A549 (cell line): ENCODE data around the gene PAPPA. TPM values are rescaled to one million over a fixed set of nuclear protein-coding genes. Genes with fewer than 3 reads are reported as not detected.

ENCODE experiments used
- ATAC-seq, 2 experiments: fragments of 200-7000 bp in 1 of 2; fragments of >200 bp in 1 of 2; cut with Nextera tagmentation in 1 of 2; cut with Tn5 transposase in 1 of 2; 3 replicates each; pipeline versions ENCODE4 v1.8.0 to v1.9.1; 2018 to 2020; ENCODE audit warnings: mild to moderate bottlenecking in 1 of 2, moderate library complexity in 1 of 2
- CTCF ChIA-PET: fragments of 300-600 bp; sonication (Branson Sonifier 250); formaldehyde crosslinking; extraction: SDS; loops from one replicate; lab custom pipeline; 2021; ENCODE audit warnings: antibody characterized with exemption, inconsistent platforms; lab: Yijun Ruan, JAX
- POLR2A ChIA-PET: fragments of 350-600 bp; formaldehyde crosslinking; extraction: SDS; loops from one replicate; lab custom pipeline; 2021; ENCODE audit warnings: antibody characterized with exemption, inconsistent platforms; lab: Yijun Ruan, JAX
- DNase-seq, 2 experiments: peaks; one replicate each; pipeline versions ENCODE4 v3.0.0 to v3.0.0-alpha.2; 2011 to 2016; ENCODE audit warnings: low read depth in 1 of 2, low spot score in 1 of 2
- FAIRE-seq: peaks from 2 replicates; lab custom pipeline; 2011; peaks lifted over from hg19 to GRCh38; lab: Jason Lieb, UNC
- H3K27ac ChIP-seq, 2 experiments: fragments of >200 bp; sonication (Bioruptor Twin); formaldehyde crosslinking; 3 replicates each; pipeline ENCODE4 v1.5.1; 2016 to 2017
- H3K4me1 ChIP-seq: fragments of >200 bp; sonication (Bioruptor Twin); formaldehyde crosslinking; 3 replicates; pipeline ENCODE4 v1.6.1; 2016
- H3K4me2 ChIP-seq: fragments of >200 bp; sonication (Bioruptor Twin); formaldehyde crosslinking; 3 replicates; pipeline ENCODE4 v1.6.1; 2016
- H3K4me3 ChIP-seq: fragments of >200 bp; sonication (Bioruptor Twin); formaldehyde crosslinking; 3 replicates; pipeline ENCODE4 v1.5.1; 2016
- H3K9me3 ChIP-seq: fragments of >200 bp; sonication (Bioruptor Twin); formaldehyde crosslinking; 3 replicates; pipeline ENCODE4 v1.6.1; 2016
- ATOH8 ChIP-seq: fragments of 250-450 bp; sonication (Bioruptor Pico); IDR thresholded peaks from 2 replicates; pipeline ENCODE4 v1.5.0; 2020; ENCODE audit warnings: low read depth, mild to moderate bottlenecking, moderate library complexity
- CBX2 ChIP-seq: fragments of 200-600 bp; sonication (generic); IDR thresholded peaks from 2 replicates; pipeline ENCODE4 v1.6.1; 2016; ENCODE audit warnings: low read depth, mild to moderate bottlenecking, borderline replicate concordance
- CBX8 ChIP-seq: fragments of 200-600 bp; sonication (generic); IDR thresholded peaks from 2 replicates; pipeline ENCODE4 v1.6.1; 2016
- CEBPB ChIP-seq, 2 experiments: fragments of >200 bp in 1 of 2; sonication (Bioruptor Twin) in 1 of 2; formaldehyde crosslinking in 1 of 2; IDR thresholded peaks; 2 replicates each; pipeline ENCODE4 v1.6.1; 2012 to 2016
- CHD4 ChIP-seq: fragments of 200-600 bp; sonication (generic); IDR thresholded peaks from 2 replicates; pipeline ENCODE4 v1.6.1; 2016; ENCODE audit warnings: antibody characterized with exemption, mild to moderate bottlenecking, borderline replicate concordance
- CTCF ChIP-seq: fragments of >200 bp; sonication (Bioruptor Twin); formaldehyde crosslinking; IDR thresholded peaks from 3 replicates; pipeline ENCODE4 v1.5.1; 2016
- EHF ChIP-seq: fragments of 250-450 bp; sonication (Bioruptor Pico); IDR thresholded peaks from 2 replicates; pipeline ENCODE4 v1.5.0; 2020; ENCODE audit warnings: mild to moderate bottlenecking
- EHMT2 ChIP-seq: fragments of 200-600 bp; sonication (generic); IDR thresholded peaks from 2 replicates; pipeline ENCODE4 v1.6.1; 2016; ENCODE audit warnings: antibody characterized with exemption, low read depth, mild to moderate bottlenecking, moderate library complexity
- ELK1 ChIP-seq: fragments of 150-350 bp; IDR thresholded peaks from 2 replicates; pipeline ENCODE4 v1.6.1; 2014; ENCODE audit warnings: low read depth, mild to moderate bottlenecking, low read length
- ESRRA ChIP-seq: fragments of 150-350 bp; IDR thresholded peaks from 2 replicates; pipeline ENCODE4 v1.6.1; 2014; ENCODE audit warnings: mild to moderate bottlenecking, low read length, borderline replicate concordance
- FOSB ChIP-seq: fragments of 250-450 bp; sonication (Bioruptor Pico); IDR thresholded peaks from 2 replicates; pipeline ENCODE4 v1.5.0; 2020; ENCODE audit warnings: mild to moderate bottlenecking, moderate library complexity
- HDAC2 ChIP-seq: fragments of 200-600 bp; sonication (generic); IDR thresholded peaks from 2 replicates; pipeline ENCODE4 v1.6.1; 2016
- HOXA7 ChIP-seq: fragments of 250-450 bp; sonication (Bioruptor Pico); IDR thresholded peaks from 2 replicates; pipeline ENCODE4 v1.5.0; 2020; ENCODE audit warnings: mild to moderate bottlenecking, moderate library complexity
- HOXB13 ChIP-seq: fragments of 250-450 bp; sonication (Bioruptor Pico); IDR thresholded peaks from 2 replicates; pipeline ENCODE4 v1.5.0; 2020; ENCODE audit warnings: low read depth, mild to moderate bottlenecking, moderate library complexity
- HOXB5 ChIP-seq: fragments of 250-450 bp; sonication (Bioruptor Pico); IDR thresholded peaks from 2 replicates; pipeline ENCODE4 v1.5.0; 2020; ENCODE audit warnings: mild to moderate bottlenecking, moderate library complexity
- JUN ChIP-seq, 2 experiments: fragments of >200 bp; sonication (Bioruptor Twin); formaldehyde crosslinking; IDR thresholded peaks; 2 replicates in 1 of 2; 3 replicates in 1 of 2; pipeline ENCODE4 v1.6.1; 2016 to 2017
- JUNB ChIP-seq: fragments of >200 bp; sonication (Bioruptor Twin); formaldehyde crosslinking; IDR thresholded peaks from 2 replicates; pipeline ENCODE4 v1.6.1; 2016
- KDM5A ChIP-seq: fragments of 200-600 bp; sonication (generic); IDR thresholded peaks from 2 replicates; pipeline ENCODE4 v1.6.1; 2016; ENCODE audit warnings: antibody characterized with exemption, mild to moderate bottlenecking
- MAFK ChIP-seq: fragments of 450-650 bp; IDR thresholded peaks from 2 replicates; pipeline ENCODE4 v1.6.1; 2014; ENCODE audit not compliant: partially characterized antibody
- MYC ChIP-seq: IDR thresholded peaks from 2 replicates; pipeline ENCODE4 v1.6.1; 2012; ENCODE audit warnings: mild to moderate bottlenecking, inconsistent platforms, low read length, improper control_type of control experiment, borderline replicate concordance
- NFE2L2 ChIP-seq: fragments of 150-350 bp; conservative IDR thresholded peaks from 2 replicates; pipeline ENCODE4 v1.6.1; 2014; ENCODE audit warnings: low read length
- NPAS2 ChIP-seq: fragments of 250-450 bp; sonication (Bioruptor Pico); IDR thresholded peaks from 2 replicates; pipeline ENCODE4 v1.8.0; 2022; ENCODE audit warnings: mild to moderate bottlenecking, moderate library complexity, borderline replicate concordance
- PHF8 ChIP-seq: fragments of 200-600 bp; sonication (generic); IDR thresholded peaks from 2 replicates; pipeline ENCODE4 v1.6.1; 2016; ENCODE audit warnings: low read depth, mild to moderate bottlenecking, antibody characterized with exemption, moderate library complexity, borderline replicate concordance
- POLR2A ChIP-seq: IDR thresholded peaks from 2 replicates; pipeline ENCODE4 v1.6.1; 2012; ENCODE audit warnings: mild to moderate bottlenecking, low read length
- RNF2 ChIP-seq: fragments of 200-600 bp; sonication (generic); IDR thresholded peaks from 2 replicates; pipeline ENCODE4 v1.6.1; 2016; ENCODE audit warnings: low read depth, mild to moderate bottlenecking, antibody characterized with exemption, moderate library complexity, borderline replicate concordance
- SMC3 ChIP-seq: fragments of >200 bp; sonication (Bioruptor Twin); formaldehyde crosslinking; IDR thresholded peaks from 3 replicates; pipeline ENCODE4 v1.6.1; 2018; ENCODE audit warnings: inconsistent platforms
- SREBF2 ChIP-seq: fragments of 450-650 bp; IDR thresholded peaks from 2 replicates; pipeline ENCODE4 v1.6.1; 2014; ENCODE audit warnings: mild to moderate bottlenecking, moderate library complexity
- TFCP2L1 ChIP-seq: fragments of 250-450 bp; sonication (Bioruptor Pico); IDR thresholded peaks from 2 replicates; pipeline ENCODE4 v1.5.0; 2021; ENCODE audit warnings: mild to moderate bottlenecking
- TP53 ChIP-seq: fragments of 250-450 bp; sonication (Bioruptor Pico); IDR thresholded peaks from 2 replicates; pipeline ENCODE4 v1.5.0; 2021; ENCODE audit warnings: mild to moderate bottlenecking, moderate library complexity
- ZFP36 ChIP-seq: fragments of 450-650 bp; IDR thresholded peaks from 2 replicates; pipeline ENCODE4 v1.6.1; 2014; ENCODE audit warnings: borderline replicate concordance; ENCODE audit not compliant: partially characterized antibody
- ZNF302 ChIP-seq: fragments of 250-450 bp; sonication (Bioruptor Pico); IDR thresholded peaks from 2 replicates; pipeline ENCODE4 v1.9.0; 2021; ENCODE audit warnings: inconsistent platforms, mild to moderate bottlenecking, moderate library complexity
- WGBS: methylation state at CpG from one replicate; pipeline ENCODE4 v1.1.6; 2017; ENCODE audit errors: missing lambda C conversion rate; 5-methylcytosine and 5-hydroxymethylcytosine counted together
- polyA plus RNA-seq, 4 experiments: library from polyadenylated mRNA; depleted of rRNA in 3 of 4; stranded (reverse); fragments of >200 nt; fragmentation: RNase III in 1 of 4; extraction: RNeasy Plus Mini Kit Qiagen cat#74134 plus additional on column Dnase treatment in 1 of 4; gene quantifications; 2 replicates in 3 of 4; 3 replicates in 1 of 4; pipeline ENCODE4 v1.2.3, GENCODE V29; 2011 to 2017
- TF ChIP-seq, protein P1 (sequence below): fragments of >200 bp; sonication (Bioruptor Twin); formaldehyde crosslinking; IDR thresholded peaks from 3 replicates; pipeline ENCODE4 v1.6.1; 2016
- TF ChIP-seq, protein P2 (sequence below): fragments of 250-450 bp; sonication (Bioruptor Pico); IDR thresholded peaks from 2 replicates; pipeline ENCODE4 v1.5.0; 2021; ENCODE audit warnings: mild to moderate bottlenecking, moderate library complexity, borderline replicate concordance

The PAPPA gene
- polyA plus RNA-seq, 2 of the 4 experiments (the other 2 are of a cell fraction): 40.0 to 127 TPM

DNA sequence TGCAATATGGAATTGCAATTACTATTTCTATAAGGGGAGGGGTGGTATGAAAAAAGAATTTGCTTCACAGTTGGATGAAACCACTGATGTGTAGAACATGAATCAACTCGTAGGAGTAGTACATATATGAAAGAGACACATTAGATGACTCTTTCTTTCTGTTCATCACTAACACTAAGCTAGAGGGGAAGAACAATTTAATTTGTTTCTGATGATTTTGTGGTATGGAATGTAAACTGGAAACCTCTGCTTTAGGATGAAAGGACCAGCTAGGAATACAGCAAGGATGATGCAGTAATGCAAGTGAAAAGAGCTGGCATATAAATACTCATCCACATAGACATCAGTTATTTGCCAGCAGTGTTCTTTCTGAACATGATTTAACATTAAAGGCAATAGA, 113.4 kb downstream of the PAPPA start:
- 59% methylated on average over 1 of the region's 1 CpG for WGBS
- Histone ChIP-seq H3K4me3 (no peak overlapping the region), H3K9me3 (no peaks in the 10 kb centered on the region), H3K27ac (no peak overlapping the region), H3K4me1 (peaks cover 87% of the 10 kb centered on the region), H3K4me2 (no peak overlapping the region)
- ATAC-seq (no peak), DNase-seq (no peak), FAIRE-seq (no peak)
- ChIA-PET POLR2A (no interaction called here), CTCF (interaction anchor here (1.2 kb wide), 1 partner anchor 673 kb away, joined by 4 read pairs; no protein-coding TSS in a partner anchor)
- no peak for TF ChIP-seq NFE2L2
- no peak for TF ChIP-seq HOXB5 (CRISPR knock-in tag)
- TF ChIP-seq HDAC2: no peak
- TF ChIP-seq POLR2A: no peak
- TF ChIP-seq NPAS2: no peak
- no peak for TF ChIP-seq ZFP36
- TF ChIP-seq MAFK: no peak
- no peak for TF ChIP-seq CTCF
- TF ChIP-seq EHF (CRISPR knock-in tag): no peak
- TF ChIP-seq JUN (IDR thresholded peaks at IDR 0.05): no peak
- TF ChIP-seq ATOH8 (CRISPR knock-in tag): no peak
- no peak for TF ChIP-seq MYC
- no peak for TF ChIP-seq RNF2
- no peak for TF ChIP-seq SREBF2
- TF ChIP-seq ZNF302 (CRISPR knock-in tag): no peak
- no peak for TF ChIP-seq CEBPB (IDR thresholded peaks at IDR 0.05)

DNA sequence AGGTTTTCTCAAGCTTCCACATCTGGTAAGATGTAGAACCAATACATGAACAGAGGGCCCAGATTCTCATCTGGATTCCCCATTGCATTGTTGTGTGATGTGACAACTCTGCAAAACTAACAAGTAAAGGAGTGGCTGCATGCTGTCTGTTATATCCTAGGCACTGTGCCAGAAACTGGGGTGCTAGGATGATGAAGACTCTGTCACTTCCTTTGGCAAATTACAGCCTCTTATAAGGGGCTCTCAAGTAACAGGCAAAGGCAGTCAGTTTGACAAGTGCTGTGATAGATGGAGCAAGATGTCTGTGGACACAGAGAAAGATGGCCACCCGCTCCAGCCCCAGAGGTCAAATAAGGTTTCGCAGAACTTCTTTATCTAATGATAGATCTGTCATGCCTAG, 115.7 kb downstream of the PAPPA start:
- Histone ChIP-seq H3K27ac (peak overlapping the region in 1 of 2 experiments; percentile 29; a peak in 3 of 6 replicates), H3K4me1 (peaks cover 90% of the 10 kb centered on the region), H3K4me2 (no peak overlapping the region), H3K4me3 (no peak overlapping the region), H3K9me3 (no peaks in the 10 kb centered on the region)
- DNase-seq (no peak), ATAC-seq (no peak), FAIRE-seq (no peak)
- TF ChIP-seq JUNB (no peak), EHMT2 (no peak), FOSB (CRISPR knock-in tag) (no peak), MAFK (no peak), CBX2 (no peak), KDM5A (no peak), CHD4 (no peak), ESRRA (no peak), CBX8 (no peak), POLR2A (no peak), SMC3 (no peak), SREBF2 (no peak), ELK1 (no peak), TFCP2L1 (CRISPR knock-in tag) (no peak), TP53 (CRISPR knock-in tag) (no peak), HOXB13 (CRISPR knock-in tag) (no peak), PHF8 (no peak), HOXA7 (CRISPR knock-in tag) (no peak)
- TF ChIP-seq, protein P1, sequence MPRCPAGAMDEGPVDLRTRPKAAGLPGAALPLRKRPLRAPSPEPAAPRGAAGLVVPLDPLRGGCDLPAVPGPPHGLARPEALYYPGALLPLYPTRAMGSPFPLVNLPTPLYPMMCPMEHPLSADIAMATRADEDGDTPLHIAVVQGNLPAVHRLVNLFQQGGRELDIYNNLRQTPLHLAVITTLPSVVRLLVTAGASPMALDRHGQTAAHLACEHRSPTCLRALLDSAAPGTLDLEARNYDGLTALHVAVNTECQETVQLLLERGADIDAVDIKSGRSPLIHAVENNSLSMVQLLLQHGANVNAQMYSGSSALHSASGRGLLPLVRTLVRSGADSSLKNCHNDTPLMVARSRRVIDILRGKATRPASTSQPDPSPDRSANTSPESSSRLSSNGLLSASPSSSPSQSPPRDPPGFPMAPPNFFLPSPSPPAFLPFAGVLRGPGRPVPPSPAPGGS: no peak
- TF ChIP-seq, protein P2, sequence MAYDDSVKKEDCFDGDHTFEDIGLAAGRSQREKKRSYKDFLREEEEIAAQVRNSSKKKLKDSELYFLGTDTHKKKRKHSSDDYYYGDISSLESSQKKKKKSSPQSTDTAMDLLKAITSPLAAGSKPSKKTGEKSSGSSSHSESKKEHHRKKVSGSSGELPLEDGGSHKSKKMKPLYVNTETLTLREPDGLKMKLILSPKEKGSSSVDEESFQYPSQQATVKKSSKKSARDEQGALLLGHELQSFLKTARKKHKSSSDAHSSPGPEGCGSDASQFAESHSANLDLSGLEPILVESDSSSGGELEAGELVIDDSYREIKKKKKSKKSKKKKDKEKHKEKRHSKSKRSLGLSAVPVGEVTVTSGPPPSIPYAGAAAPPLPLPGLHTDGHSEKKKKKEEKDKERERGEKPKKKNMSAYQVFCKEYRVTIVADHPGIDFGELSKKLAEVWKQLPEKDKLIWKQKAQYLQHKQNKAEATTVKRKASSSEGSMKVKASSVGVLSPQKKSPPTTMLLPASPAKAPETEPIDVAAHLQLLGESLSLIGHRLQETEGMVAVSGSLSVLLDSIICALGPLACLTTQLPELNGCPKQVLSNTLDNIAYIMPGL: no peak
- ChIA-PET CTCF (interaction anchor here (1.1 kb wide), 1 partner anchor 675 kb away, joined by 3 read pairs; no protein-coding TSS in a partner anchor), POLR2A (no interaction called here)
- 92% methylated on average over 2 of the region's 2 CpGs for WGBS
